ENCODE results near the gene SOD3.

SOD3 gene

GRCh38 chr4:24769571-24769970 is 25.8 kb upstream of the SOD3 start:
- no peak overlapping the region for H3K4me3 ChIP-seq (ENCODE audit: low read length)
- no peak for TF ChIP-seq ZNF274 (IDR thresholded peaks at IDR 0.05; ENCODE audit: low read depth, low read length)

- no peak for TF ChIP-seq ZNF274 (IDR thresholded peaks at IDR 0.05; ENCODE audit: low read depth, low read length)
- no peak overlapping the region for H3K4me3 ChIP-seq (ENCODE audit: low read length)
Observed at GRCh38 chr4:24770032-24770584, 25.3 kb upstream of the SOD3 start.

- no peak overlapping the region for H3K4me3 ChIP-seq (ENCODE audit: low read length)
- TF ChIP-seq ZNF274 (IDR thresholded peaks at IDR 0.05; ENCODE audit: low read depth, low read length) = no peak
Observed at GRCh38 chr4:24770667-24771066, 24.7 kb upstream of the SOD3 start.

GRCh38 chr4:24771241-24771640 is 24.1 kb upstream of the SOD3 start:
- no peak for TF ChIP-seq ZNF274 (IDR thresholded peaks at IDR 0.05; ENCODE audit: low read depth, low read length)
- H3K4me3 ChIP-seq (ENCODE audit: low read length) = no peak overlapping the region

- no peak for TF ChIP-seq ZNF274 (IDR thresholded peaks at IDR 0.05; ENCODE audit: low read depth, low read length)
- H3K4me3 ChIP-seq (ENCODE audit: low read length) = no peak overlapping the region
Observed at GRCh38 chr4:24772061-24772705, 23.2 kb upstream of the SOD3 start.

- H3K4me3 ChIP-seq (ENCODE audit: low read length) = no peak overlapping the region
- TF ChIP-seq ZNF274 (IDR thresholded peaks at IDR 0.05; ENCODE audit: low read depth, low read length) = no peak
Observed at GRCh38 chr4:24772952-24773351, 22.4 kb upstream of the SOD3 start.

GRCh38 chr4:24774452-24774851 is 20.9 kb upstream of the SOD3 start:
- TF ChIP-seq ZNF274 (IDR thresholded peaks at IDR 0.05; ENCODE audit: low read depth, low read length) = no peak
- H3K4me3 ChIP-seq (ENCODE audit: low read length) = no peak overlapping the region

GRCh38 chr4:24775032-24775605 is 20.3 kb upstream of the SOD3 start:
- no peak overlapping the region for H3K4me3 ChIP-seq (ENCODE audit: low read length)
- TF ChIP-seq ZNF274 (IDR thresholded peaks at IDR 0.05; ENCODE audit: low read depth, low read length) = no peak

- no peak for TF ChIP-seq ZNF274 (IDR thresholded peaks at IDR 0.05; ENCODE audit: low read depth, low read length)
- H3K4me3 ChIP-seq (ENCODE audit: low read length) = no peak overlapping the region
Observed at GRCh38 chr4:24775750-24776149, 19.6 kb upstream of the SOD3 start.

- H3K4me3 ChIP-seq (ENCODE audit: low read length) = no peak overlapping the region
- no peak for TF ChIP-seq ZNF274 (IDR thresholded peaks at IDR 0.05; ENCODE audit: low read depth, low read length)
Observed at GRCh38 chr4:24777536-24778463, 17.6 kb upstream of the SOD3 start.

GRCh38 chr4:24778464-24779225 is 16.7 kb upstream of the SOD3 start:
- no peak overlapping the region for H3K4me3 ChIP-seq (ENCODE audit: low read length)
- TF ChIP-seq ZNF274 (IDR thresholded peaks at IDR 0.05; ENCODE audit: low read depth, low read length) = no peak

GRCh38 chr4:24780936-24781495 is 14.4 kb upstream of the SOD3 start:
- no peak overlapping the region for H3K4me3 ChIP-seq (ENCODE audit: low read length)
- TF ChIP-seq ZNF274 (IDR thresholded peaks at IDR 0.05; ENCODE audit: low read depth, low read length) = no peak

GRCh38 chr4:24781999-24782745 is 13.2 kb upstream of the SOD3 start:
- no peak for TF ChIP-seq ZNF274 (IDR thresholded peaks at IDR 0.05; ENCODE audit: low read depth, low read length)
- no peak overlapping the region for H3K4me3 ChIP-seq (ENCODE audit: low read length)
